ENCODE data around the gene SLC26A9. TPM values are rescaled to one million over a fixed set of nuclear protein-coding genes. Genes with fewer than 3 reads are reported as not detected.

Gene SLC26A9
- total and polyA plus RNA-seq, 9 of the 15 experiments (the other 6 are each of a cell fraction or from before 2014, with no cell fraction given): 0.03 TPM; not detected in 8

- TF ChIP-seq ZNF282 (CRISPR knock-in tag; IDR thresholded peaks at IDR 0.05): no peak
- TF ChIP-seq MED1 (CRISPR knock-in tag; IDR thresholded peaks at IDR 0.05; ENCODE audit: borderline replicate concordance): no peak
- TF ChIP-seq POLR2A (conservative IDR thresholded peaks at IDR 0.05): no peak
- TF ChIP-seq, protein P1, sequence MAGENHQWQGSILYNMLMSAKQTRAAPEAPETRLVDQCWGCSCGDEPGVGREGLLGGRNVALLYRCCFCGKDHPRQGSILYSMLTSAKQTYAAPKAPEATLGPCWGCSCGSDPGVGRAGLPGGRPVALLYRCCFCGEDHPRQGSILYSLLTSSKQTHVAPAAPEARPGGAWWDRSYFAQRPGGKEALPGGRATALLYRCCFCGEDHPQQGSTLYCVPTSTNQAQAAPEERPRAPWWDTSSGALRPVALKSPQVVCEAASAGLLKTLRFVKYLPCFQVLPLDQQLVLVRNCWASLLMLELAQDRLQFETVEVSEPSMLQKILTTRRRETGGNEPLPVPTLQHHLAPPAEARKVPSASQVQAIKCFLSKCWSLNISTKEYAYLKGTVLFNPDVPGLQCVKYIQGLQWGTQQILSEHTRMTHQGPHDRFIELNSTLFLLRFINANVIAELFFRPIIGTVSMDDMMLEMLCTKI (IDR thresholded peaks at IDR 0.05; ENCODE audit: partially characterized antibody): no peak
- TF ChIP-seq ZSCAN32 (CRISPR knock-in tag; IDR thresholded peaks at IDR 0.05): no peak
- TF ChIP-seq MXI1 (IDR thresholded peaks at IDR 0.05; ENCODE audit: low read depth, low read length): no peak
- TF ChIP-seq BMI1 (IDR thresholded peaks at IDR 0.05; ENCODE audit: low read length): no peak
Measured at GRCh38 chr1:205944525-205944924, 1.3 kb upstream of the SLC26A9 start (continued).

GRCh38 chr1:205942631-205943159, 561 bp downstream of the SLC26A9 start:
- H3K27me3 ChIP-seq (ENCODE audit: control insufficient read depth in 2 of 2, insufficient read depth in 2 of 2, low read length in 2 of 2): peaks cover 33 to 67% of the 10 kb centered on the region in 2 experiments
- H3K36me3 ChIP-seq (ENCODE audit: control insufficient read depth, insufficient read depth, low read length): no peaks in the 10 kb centered on the region
- ChIA-PET CTCF (ENCODE audit: low intra/inter-chr PET ratio) (no interaction called here), POLR2A (interaction anchor here (0.5 to 1.3 kb wide), 3 partner anchors 9 to 862 kb away, joined by 3 to 7 read pairs (median 3); no protein-coding TSS in a partner anchor)
- H3K79me2 ChIP-seq (ENCODE audit: control insufficient read depth, insufficient read depth, low read length): no peaks in the 10 kb centered on the region
- intact Hi-C loops (cut with micrococcal nuclease): no loop called here
- H3K9me3 ChIP-seq (replicated peaks; ENCODE audit: control insufficient read depth, insufficient read depth, low read depth, low read length): no peaks in the 10 kb centered on the region
- H3K9ac ChIP-seq (ENCODE audit: insufficient read depth in 1 of 2, low read depth in 2 of 2, low read length in 2 of 2): no peak overlapping the region
- 12% methylated on average over 12 of the region's 12 CpGs for WGBS (ENCODE audit: insufficient coverage, low coverage, missing lambda C conversion rate)
- DNase-seq (ENCODE audit: extremely low read depth in 1 of 4, low spot score in 3 of 4) (no peak), ATAC-seq (no peak), FAIRE-seq (no peak)
- H2AFZ ChIP-seq (ENCODE audit: low read depth, low read length): no peak overlapping the region
- no TSS peak for BruUV-seq (replicated peaks)
- H3K4me1 ChIP-seq (replicated peaks in 1 of 2; ENCODE audit: control insufficient read depth in 2 of 2, insufficient read depth in 2 of 2, low read length in 2 of 2): peaks cover 7 to 10% of the 10 kb centered on the region in 2 experiments
- H3K27ac ChIP-seq (ENCODE audit: extremely low read depth, low read depth, low read length): no peak overlapping the region
- H3K4me2 ChIP-seq (ENCODE audit: insufficient read depth, low read length): no peak overlapping the region
- peaks cover 32% of the 10 kb centered on the region for H4K20me1 ChIP-seq (replicated peaks; ENCODE audit: control insufficient read depth, insufficient read depth, low read length)
- in situ Hi-C loops (cut with MboI): no loop called here
- no peaks in the 10 kb centered on the region for H3K9me1 ChIP-seq (ENCODE audit: control insufficient read depth, insufficient read depth, low read length)
- no peak overlapping the region for H3K4me3 ChIP-seq
- TF ChIP-seq, protein P2, sequence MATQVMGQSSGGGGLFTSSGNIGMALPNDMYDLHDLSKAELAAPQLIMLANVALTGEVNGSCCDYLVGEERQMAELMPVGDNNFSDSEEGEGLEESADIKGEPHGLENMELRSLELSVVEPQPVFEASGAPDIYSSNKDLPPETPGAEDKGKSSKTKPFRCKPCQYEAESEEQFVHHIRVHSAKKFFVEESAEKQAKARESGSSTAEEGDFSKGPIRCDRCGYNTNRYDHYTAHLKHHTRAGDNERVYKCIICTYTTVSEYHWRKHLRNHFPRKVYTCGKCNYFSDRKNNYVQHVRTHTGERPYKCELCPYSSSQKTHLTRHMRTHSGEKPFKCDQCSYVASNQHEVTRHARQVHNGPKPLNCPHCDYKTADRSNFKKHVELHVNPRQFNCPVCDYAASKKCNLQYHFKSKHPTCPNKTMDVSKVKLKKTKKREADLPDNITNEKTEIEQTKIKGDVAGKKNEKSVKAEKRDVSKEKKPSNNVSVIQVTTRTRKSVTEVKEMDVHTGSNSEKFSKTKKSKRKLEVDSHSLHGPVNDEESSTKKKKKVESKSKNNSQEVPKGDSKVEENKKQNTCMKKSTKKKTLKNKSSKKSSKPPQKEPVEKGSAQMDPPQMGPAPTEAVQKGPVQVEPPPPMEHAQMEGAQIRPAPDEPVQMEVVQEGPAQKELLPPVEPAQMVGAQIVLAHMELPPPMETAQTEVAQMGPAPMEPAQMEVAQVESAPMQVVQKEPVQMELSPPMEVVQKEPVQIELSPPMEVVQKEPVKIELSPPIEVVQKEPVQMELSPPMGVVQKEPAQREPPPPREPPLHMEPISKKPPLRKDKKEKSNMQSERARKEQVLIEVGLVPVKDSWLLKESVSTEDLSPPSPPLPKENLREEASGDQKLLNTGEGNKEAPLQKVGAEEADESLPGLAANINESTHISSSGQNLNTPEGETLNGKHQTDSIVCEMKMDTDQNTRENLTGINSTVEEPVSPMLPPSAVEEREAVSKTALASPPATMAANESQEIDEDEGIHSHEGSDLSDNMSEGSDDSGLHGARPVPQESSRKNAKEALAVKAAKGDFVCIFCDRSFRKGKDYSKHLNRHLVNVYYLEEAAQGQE (IDR thresholded peaks at IDR 0.05; ENCODE audit: borderline replicate concordance): no peak
- TF ChIP-seq, protein P2 (CRISPR knock-in tag; IDR thresholded peaks at IDR 0.05; ENCODE audit: low read depth): no peak
- TF ChIP-seq ETV6 (IDR thresholded peaks at IDR 0.05; ENCODE audit: borderline replicate concordance in 1 of 2, low read depth in 2 of 2, low read length in 1 of 2) (no peak), ETV6 (CRISPR knock-in tag; IDR thresholded peaks at IDR 0.05; ENCODE audit: borderline replicate concordance) (no peak)
